Endometrial microvascular endothelial cells (primary cell): ENCODE data around the gene MYOM1. TPM values are rescaled to one million over a fixed set of nuclear protein-coding genes. Genes with fewer than 3 reads are reported as not detected.

Experiments
- in situ Hi-C: cut with HindIII; loops from 2 replicates; pipeline ENCODE4 v1.10.0; 2017; ENCODE audit warnings: low sequenced_read_pairs, low pct_unique_long_range_greater_than_20kb; ENCODE audit errors: inconsistent ontology term
- total RNA-seq: library from RNA; depleted of rRNA; stranded (reverse); fragments of >200 nt; gene quantifications from one replicate; pipeline ENCODE4 v1.2.3, GENCODE V29; 2015; ENCODE audit errors: inconsistent ontology term

The MYOM1 gene
- total RNA-seq, 1 donor from 2014 or later: not detected

DNA sequence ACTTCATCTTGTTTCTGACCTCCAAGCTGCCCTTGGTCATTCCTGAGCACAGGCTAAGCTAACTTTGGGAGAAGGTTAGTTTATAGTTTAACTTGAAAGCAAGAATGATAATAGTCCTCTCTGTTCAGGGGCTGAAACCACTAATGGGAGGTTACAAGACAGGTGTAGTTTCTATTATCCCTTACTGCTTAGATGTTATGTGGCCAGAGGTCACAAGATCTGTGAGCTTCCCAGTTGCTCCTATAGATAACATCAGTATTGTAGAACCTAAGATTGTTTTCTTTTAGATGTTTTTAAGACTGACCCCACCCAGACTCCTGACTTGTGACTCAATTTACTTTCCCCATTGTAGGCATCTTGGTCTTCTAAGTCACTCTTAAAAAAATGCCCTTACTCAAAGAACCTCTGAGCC is 112.0 kb downstream of the MYOM1 start:
- in situ Hi-C loops: no loop called here

DNA sequence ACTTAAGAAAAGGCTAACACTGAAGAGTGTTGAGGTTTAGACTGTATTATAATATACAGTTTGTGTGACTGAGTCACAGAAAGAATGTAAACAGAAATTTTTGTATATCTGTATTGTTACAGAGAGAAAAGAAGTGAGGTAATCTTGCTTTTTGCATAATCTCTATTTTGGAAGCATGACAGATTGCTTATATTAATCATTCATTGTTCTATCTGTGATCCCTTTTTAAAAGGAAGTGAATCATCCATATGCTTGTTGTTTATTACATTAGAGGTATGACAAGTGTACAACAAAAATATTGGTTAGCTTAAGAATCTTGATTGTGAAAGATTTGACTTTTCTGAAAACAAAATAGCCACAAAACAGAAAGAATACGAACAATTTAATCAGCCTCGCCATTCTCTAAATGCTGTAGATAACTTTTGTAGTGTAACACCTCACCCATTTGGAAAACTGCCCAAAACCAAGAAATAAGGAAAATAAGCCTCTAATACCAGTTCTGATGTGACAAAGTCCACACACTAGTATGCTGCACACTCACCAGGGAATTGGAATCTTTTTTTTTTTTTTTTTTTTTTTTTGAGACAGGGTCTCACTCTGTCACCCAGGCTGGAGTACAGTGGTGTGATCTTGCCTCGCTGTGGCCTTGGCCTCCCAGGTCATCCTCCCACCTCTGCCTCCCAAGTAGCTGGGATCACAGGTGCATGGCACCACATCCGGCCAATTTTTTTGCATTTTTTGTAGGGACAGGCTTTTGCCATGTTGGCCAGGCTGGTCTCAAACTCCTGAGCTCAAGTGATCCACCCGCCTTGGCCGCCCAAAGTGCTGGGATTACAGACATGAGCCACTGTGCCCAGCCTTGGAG is 115.3 kb downstream of the MYOM1 start:
- in situ Hi-C loops: no loop called here

DNA sequence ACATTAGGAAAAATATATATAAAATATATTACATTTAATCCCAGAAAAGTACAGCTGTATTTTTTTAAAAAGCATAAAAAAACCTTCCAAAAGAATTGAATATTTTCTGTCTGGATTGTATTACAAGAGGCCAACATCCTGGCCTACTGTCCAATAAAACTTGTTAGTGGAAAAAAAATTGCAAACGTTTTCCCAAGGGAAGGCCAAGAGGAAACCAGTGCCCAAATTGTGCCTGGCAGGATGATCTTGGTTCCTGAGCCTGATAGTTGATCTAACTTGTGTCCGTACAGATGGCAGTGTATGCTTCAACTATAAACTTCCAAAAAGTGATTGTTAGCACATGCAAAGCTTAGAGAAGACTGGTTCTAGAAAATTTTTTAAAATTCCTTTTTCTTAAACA is 116.2 kb downstream of the MYOM1 start:
- in situ Hi-C loops: no loop called here

DNA sequence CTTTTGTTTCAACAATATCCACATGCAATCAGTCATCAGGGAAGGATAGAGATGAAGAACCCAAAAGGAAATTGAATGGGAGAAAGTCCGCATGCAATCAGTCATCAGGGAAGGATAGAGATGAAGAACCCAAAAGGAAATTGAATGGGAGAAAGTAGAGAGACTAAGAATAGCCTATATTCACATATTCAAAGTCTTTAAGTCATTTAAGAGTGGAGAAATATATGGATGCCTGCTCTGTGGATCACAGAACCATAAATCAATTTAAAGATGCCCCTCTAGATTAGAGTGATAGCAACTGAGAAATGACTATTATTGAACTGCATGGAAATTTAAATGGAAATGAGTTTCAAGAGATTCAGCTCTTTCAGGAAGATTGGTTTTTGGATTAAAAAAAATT is 116.8 kb downstream of the MYOM1 start:
- in situ Hi-C loops: no loop called here

DNA sequence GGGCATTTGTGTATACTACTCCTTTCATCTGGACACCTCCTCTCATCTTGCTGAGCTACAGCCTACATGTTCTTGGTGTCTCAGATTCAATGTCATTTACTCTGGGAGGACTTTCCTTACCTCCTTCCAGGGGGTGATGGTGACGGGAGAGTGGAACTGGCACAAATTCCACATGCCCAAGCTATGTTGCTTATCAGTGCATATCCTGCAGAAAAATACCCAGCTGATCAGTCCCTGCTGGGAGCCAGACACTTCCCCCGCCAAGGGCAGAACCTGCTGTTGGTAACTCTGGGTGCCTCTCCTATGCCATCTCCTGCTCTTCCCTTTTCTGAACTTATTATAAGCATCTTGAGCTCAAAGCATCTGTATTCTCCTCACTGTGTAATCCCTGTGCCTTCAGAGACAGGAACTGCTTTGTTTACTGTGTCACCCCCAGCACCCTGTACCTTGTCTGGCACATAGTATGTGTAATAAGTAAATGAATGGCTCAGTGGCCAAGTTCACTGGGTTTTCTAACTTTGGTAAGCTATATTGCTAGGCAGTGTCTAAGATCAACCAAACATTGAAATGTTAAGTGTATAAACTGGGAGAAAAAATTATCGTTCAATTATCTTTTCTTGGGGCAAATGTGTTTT is 119.2 kb downstream of the MYOM1 start:
- in situ Hi-C loops: no loop called here

DNA sequence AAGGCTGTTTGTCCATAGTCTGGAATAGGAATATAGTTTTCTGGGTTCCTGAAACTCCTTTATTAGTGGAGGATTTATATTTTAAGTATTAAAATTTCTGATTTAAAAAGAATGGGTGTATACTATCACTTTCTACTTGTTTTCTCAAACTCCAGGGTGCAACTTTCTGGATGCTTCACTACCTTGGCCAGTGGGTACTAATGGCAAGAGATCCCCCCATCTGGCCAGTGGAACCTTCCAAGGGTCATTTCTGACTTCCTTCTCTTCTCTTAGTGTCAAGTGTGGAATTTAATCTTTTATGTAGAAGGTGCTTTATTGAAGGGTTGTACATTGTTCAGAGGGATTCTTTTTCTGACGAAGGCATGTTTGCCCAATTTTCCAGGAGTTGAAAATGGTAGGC is 120.4 kb downstream of the MYOM1 start:
- in situ Hi-C loops: no loop called here

DNA sequence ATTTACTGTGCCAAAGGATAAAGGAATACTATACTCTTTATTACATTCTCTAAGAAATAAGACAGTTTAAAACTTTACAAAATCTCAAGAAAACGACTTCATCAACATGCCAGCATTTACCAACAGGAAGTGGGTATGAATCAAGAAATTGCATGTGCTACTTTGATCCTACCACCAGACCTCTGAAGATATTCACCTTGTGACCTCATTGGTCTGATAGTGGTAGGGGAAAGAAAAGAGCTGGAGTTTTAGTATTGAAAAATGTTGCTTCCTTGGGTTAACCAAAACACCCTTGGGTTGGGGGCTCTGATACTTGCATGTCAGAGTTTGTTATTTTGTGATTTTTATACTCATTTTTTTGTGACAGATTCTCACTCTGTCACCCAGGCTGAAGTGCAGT is 122.7 kb downstream of the MYOM1 start:
- in situ Hi-C loops: no loop called here

DNA sequence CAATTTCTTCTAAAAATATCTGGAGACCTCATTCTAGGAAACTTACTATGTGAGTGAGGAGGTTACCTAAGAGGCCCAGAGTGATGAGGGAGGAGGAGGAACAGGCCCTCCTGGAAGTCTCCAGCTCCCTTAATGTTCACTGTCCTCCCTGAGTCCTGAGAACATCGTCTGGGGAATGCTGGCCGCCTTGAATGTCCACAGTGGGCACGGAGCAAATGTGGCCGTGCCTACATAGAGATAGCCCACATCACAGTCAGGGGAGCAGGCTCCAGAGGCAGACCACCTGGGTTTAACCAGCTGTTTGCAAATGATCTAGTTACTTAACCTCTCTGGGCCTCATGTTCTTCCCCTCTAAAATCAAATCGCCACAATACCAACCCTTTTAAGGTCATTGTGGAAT is 123.8 kb downstream of the MYOM1 start:
- in situ Hi-C loops: no loop called here

DNA sequence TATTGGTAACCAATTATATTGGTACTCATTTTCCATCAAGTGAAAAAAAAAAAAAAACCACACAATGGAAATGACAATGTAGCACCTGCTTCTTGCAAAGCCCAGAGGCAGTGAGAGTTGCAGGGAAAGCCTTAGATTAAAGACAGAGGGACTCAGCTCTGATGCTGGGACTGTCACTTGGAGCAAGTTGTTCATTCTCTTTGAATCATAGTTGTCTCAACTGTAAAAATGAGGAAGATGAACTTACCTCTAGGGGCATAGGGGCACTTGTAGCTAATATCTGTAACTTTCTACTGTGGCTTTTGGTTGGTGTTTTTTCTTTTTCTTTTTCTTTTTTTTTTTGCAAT is 125.5 kb downstream of the MYOM1 start:
- in situ Hi-C loops: no loop called here

DNA sequence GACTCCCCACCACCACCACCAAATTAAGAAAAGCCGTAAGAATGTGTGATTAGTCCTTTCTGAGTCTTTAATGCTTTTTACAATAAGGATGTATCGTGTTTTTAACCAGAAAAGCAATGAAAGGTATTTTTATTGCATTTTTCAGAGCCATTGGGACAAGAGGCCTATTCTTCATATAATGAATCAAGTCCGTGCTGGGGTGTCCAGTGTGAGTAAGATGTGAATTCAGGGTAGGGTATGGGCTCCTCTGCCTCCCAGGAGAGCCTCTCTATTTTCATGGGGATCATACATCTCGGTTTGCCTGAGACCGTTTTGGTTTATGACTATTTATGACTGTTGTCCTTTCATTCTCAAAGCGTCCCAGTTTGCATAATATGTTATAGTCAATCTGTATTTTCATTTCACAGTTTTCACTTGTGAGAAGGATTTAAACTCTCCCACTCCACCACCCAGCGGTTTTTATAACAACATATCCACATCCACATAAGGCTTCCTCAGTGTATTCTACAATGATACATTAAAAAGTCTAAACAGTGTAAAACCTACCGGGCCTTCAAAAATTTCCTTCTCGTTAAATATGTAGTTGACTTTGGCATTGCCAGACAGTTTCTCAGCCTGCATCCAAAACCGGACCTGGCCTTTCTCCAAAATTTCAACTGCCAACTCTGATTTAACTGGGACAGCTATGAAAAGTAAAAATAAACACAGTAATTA is 126.0 kb downstream of the MYOM1 start:
- in situ Hi-C loops: no loop called here

DNA sequence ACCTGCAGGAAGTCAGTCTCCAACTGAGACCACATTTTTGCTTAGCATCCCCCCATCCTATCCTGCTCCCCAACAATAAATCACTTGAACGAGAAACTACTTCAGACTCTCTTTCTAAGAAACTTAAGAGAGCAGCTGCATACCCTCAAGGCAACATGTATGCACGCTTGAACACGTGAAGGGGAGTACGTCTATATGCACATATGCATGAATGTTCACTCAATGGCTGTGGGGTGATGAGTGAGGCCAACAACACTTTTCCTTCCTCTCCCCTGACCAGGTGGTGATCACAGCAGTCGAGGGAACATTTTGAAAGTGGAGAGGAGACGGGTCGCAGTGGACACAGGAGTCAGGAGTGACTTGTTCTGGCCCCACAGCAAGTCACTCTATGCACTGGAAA is 127.0 kb downstream of the MYOM1 start:
- in situ Hi-C loops: no loop called here

DNA sequence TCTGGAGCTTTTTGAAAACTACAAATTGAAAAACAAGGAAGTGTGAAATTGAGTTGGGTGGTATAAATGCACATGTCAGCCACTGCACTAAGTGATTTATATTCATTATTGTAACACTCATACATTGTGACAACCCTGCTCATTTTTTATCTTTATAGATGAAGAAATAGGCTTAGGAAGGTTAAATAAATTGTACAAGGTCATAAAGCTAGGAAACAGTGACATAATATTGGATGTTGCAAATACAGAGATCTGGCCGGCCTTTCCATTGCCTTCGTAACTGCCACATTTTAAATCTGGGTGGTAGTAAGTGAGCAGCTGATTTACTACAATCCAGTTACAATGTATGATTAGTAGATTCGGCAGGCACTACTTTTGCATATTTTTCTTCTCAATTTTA is 130.2 kb downstream of the MYOM1 start:
- in situ Hi-C loops: no loop called here

DNA sequence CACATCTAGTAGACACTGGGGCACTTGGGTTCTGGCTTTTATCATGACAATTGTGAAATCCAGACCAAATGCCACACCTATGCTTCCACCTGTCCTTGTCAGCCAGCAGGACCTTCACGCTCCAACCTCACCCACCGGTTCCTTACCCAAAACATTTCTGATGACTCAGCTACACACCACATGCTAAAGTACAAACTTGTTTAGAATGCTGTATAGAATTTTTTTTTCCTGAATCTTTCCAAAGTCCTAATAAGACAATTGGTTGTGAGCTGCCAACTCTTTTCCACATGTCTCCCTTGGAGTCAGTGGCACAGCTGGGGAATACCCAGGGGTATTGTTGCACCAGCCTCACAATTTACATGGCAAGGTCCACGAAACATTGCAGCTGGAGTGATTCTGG is 131.3 kb downstream of the MYOM1 start:
- in situ Hi-C loops: no loop called here

DNA sequence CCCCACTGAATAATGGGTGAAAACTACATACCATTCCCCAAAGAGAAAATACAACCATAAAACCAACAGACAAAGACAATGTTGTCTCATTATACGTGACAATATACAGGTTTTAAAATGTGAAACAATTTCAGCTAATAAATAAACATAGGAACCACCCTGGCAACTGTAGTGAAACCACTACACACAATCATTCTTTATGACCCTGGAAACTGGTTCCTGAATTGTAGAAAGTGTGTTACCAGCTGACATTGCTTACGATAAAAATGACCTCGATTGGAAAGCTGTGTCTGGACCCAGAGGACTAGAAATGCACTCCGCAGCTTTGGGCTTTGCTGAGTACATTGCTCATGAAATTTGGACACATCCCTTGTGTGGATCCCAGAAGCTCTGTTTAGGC is 132.9 kb downstream of the MYOM1 start:
- in situ Hi-C loops: no loop called here

DNA sequence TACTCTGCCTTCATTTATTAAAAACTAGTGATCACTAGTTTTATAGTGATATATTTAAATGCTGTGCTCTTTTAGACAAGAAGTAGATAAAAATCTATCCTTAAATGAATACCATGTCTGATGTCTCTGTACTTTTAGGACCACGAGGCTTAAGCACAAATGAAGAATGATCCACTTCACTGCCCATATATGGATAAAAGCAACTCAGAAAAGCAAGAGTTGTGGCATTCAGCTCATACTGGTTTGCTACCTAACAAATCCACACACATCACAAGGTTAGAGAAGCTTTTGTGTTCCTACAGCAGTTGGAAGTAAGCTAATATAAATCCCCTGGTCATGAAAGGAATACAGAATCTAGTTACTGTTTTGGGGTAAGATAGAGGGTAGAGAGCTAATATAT is 134.2 kb downstream of the MYOM1 start:
- in situ Hi-C loops: no loop called here

DNA sequence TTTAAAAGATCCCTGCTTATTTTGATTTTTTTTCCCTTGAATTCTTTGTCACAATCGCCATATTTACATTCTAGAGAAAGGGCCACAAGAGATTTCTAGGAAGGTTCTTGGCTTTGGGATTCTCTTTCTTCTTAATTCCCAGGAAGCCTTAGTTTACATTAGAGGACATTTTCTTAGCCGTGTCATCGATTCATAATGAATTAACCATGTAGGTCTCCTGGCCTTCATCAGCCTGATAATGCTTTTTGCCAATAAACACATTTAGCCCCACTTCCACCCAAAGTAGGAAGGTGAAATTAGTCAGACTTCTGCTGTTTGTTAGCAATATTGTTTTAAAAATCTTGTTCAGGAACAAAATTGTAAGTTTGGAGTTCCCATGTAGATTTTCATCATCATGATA is 135.6 kb downstream of the MYOM1 start:
- in situ Hi-C loops: no loop called here

DNA sequence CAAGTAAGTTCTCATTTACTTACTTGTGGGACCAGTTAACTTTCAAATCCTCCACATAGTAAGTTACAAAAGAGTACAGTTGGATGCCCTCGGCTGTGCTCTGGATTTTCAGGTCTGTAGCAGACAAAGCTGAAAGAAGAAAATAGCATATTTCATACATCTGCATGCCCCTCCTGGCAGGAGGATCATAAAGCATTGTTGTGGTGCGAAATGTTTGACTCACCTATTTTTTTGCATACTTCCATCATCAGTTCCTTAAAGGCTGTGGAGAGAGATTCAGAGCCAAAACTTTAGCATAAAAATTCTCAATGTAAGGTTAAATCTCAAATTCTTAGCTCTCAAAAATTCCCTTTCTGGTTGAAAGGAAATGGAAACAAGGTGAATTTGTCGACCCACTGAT is 136.0 kb downstream of the MYOM1 start:
- in situ Hi-C loops: no loop called here

DNA sequence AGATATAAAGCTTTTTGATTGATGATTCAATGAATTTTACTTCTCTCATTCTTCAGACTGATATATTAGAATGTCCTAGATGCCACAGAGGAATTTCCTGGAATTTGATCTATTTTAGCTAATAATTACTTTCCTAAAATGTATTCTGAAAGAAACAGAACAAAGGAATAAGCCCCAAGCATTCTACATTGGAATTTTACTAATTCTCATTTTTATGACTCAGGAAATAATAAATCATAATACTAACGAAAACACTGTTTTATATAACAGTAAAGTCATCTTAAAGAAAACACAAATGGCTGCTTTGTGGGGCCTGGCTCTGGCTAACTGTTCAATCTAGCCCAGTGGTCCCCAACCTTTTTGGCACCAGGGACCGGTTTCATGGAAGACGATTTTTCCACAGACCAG is 138.2 kb downstream of the MYOM1 start:
- in situ Hi-C loops: no loop called here

DNA sequence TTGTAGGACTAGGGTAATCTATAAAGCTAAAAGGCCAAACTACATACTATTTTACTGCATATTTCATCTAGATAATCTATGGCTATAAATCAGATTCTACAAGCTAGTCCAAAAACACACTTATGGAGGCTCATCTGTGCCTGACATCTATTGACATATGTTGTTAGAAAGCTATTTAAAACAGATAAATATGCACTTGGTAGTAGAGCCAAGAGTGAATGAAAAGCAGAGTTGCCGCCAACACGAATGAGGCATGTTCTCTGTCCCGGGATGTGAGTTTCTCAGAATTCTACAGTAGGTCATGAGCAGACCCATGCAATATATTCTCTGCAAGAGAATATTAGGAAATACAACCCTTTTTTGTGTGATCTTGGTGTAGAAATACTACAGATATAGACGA is 140.1 kb downstream of the MYOM1 start:
- in situ Hi-C loops: no loop called here

DNA sequence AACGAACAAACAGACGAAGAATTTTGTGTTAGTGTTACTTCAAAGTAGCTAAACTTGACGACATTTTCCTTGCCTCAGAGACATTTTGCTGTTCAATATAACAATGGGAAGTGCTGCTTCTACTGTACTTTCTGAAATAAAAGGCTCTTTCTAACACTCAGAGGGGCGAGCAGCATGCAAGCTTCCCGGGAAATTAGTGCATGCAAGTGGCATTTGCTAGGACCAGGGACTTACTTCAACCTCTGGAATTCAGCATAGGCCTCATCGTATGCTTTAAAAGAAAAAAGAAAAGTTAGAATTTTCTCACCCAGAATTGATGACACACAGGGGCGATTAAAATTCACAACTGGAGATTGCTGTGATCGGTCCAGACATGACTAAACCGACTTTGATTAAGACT is 144.3 kb downstream of the MYOM1 start:
- in situ Hi-C loops: no loop called here
